ENCODE measurements around the gene SNX9.

SNX9 gene

DNA sequence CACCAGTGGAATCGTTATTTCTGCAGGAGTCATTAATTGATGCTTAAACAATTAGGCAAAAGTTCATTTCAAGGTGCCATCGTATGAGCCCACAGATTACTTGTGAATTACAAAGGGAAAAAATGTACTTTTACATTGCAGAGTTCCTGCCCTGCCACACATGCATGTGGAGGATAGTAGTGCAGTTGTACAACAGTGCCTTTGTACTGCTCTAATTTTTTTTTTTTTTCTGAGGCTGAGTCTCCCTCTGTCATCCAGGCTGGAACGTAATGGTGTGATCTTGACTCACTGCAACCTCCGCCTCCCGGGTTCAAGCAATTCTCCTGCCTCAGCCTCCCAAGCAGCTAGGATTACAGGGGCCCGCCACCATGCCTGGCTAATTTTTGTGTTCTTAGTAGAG, 132.6 kb downstream of the SNX9 start:
- WGBS, 2 donors (ENCODE audit: extremely low coverage in 2 of 2, insufficient read length in 2 of 2, insufficient replicate concordance in 1 of 2), result no CpG with 5 or more reads among the region's 6 CpGs
- no peak overlapping the region for H2BK5ac ChIP-seq (ENCODE audit: low read length)
- no peak overlapping the region for H2AK5ac ChIP-seq (ENCODE audit: low read depth, low read length)
- H3K14ac ChIP-seq (ENCODE audit: low read length), result no peak overlapping the region
- H3K36me3 ChIP-seq (replicated peaks in 1 of 2; ENCODE audit: control insufficient read depth in 2 of 2, insufficient read depth in 2 of 2, low read length in 2 of 2), result no peaks in the 10 kb centered on the region
- no peak overlapping the region for H3K9ac ChIP-seq (ENCODE audit: low read depth, low read length, poor library complexity)
- no peak overlapping the region for H2AFZ ChIP-seq (ENCODE audit: low read length)
- H2BK15ac ChIP-seq (ENCODE audit: low read length), result no peak overlapping the region
- no peak overlapping the region for H2BK12ac ChIP-seq (ENCODE audit: low read length)
- H3K79me1 ChIP-seq (ENCODE audit: low read depth, low read length), result no peaks in the 10 kb centered on the region
- peaks cover 0 to 6% of the 10 kb centered on the region in 2 donors for H3K4me1 ChIP-seq (ENCODE audit: control insufficient read depth in 2 of 2, insufficient read depth in 1 of 2, low read depth in 1 of 2, low read length in 2 of 2)
- H3K4me2 ChIP-seq (ENCODE audit: insufficient read depth, low read length, poor library complexity, severe bottlenecking), result no peak overlapping the region
- no peak overlapping the region for H3K4ac ChIP-seq (ENCODE audit: low read length)
- no peak overlapping the region for H3K23ac ChIP-seq (ENCODE audit: low read depth, low read length, poor library complexity)
- no peak overlapping the region for H3K27ac ChIP-seq (replicated peaks; ENCODE audit: low read length)
- no peak for DNase-seq (ENCODE audit: low spot score)
- no peak overlapping the region for H4K8ac ChIP-seq (ENCODE audit: low read depth, low read length)
- no peak overlapping the region for H3K4me3 ChIP-seq (ENCODE audit: low read length in 2 of 2)
- H3K18ac ChIP-seq (ENCODE audit: low read length), result no peak overlapping the region
- H3K9me3 ChIP-seq (replicated peaks in 1 of 2; ENCODE audit: control insufficient read depth in 2 of 2, insufficient read depth in 1 of 2, low read depth in 1 of 2, low read length in 2 of 2), result peaks cover 0 to 9% of the 10 kb centered on the region in 2 donors
- no peaks in the 10 kb centered on the region for H3K27me3 ChIP-seq (ENCODE audit: control insufficient read depth in 3 of 3, insufficient read depth in 3 of 3, low read depth in 1 of 3, low read length in 3 of 3)
- no peak overlapping the region for H4K91ac ChIP-seq (ENCODE audit: low read depth, low read length, poor library complexity)
- H2BK120ac ChIP-seq (ENCODE audit: low read depth, low read length), result no peak overlapping the region

DNA sequence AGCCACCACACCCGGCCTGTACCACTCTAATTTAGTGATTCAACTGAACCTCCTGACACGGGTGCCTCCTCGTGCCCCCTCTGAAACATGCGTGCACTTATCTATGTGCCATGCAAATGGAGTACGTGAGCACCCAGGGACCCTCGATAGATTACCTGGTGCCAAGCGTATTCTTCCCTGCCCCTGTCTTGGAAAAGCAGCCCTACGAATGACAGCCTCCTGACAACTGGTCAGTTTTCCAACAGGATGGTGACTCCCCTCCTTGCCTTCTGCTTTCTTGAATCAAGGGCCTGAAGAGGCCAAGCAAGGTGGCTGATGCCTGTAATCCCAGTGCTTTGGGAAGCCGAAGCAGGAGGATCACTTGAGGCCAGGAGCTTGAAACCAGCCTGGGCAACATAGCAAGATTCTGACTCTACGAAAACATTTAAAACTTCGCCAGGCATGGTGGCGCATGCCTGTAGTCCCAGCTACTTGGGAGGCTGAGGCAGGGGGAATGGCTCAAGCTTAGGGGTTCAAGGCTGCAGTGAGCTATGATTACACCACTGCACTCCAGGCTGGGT, 133.2 kb downstream of the SNX9 start:
- H3K36me3 ChIP-seq (replicated peaks in 1 of 2; ENCODE audit: control insufficient read depth in 2 of 2, insufficient read depth in 2 of 2, low read length in 2 of 2), result no peaks in the 10 kb centered on the region
- no peak overlapping the region for H4K8ac ChIP-seq (ENCODE audit: low read depth, low read length)
- no CpG with 5 or more reads among the region's 12 CpGs for WGBS, 2 donors (ENCODE audit: extremely low coverage in 2 of 2, insufficient read length in 2 of 2, insufficient replicate concordance in 1 of 2)
- H2BK5ac ChIP-seq (ENCODE audit: low read length), result no peak overlapping the region
- no peak overlapping the region for H3K4me2 ChIP-seq (ENCODE audit: insufficient read depth, low read length, poor library complexity, severe bottlenecking)
- H3K18ac ChIP-seq (ENCODE audit: low read length), result no peak overlapping the region
- H3K9ac ChIP-seq (ENCODE audit: low read depth, low read length, poor library complexity), result no peak overlapping the region
- no peaks in the 10 kb centered on the region for H3K79me1 ChIP-seq (ENCODE audit: low read depth, low read length)
- H2BK12ac ChIP-seq (ENCODE audit: low read length), result no peak overlapping the region
- no peak for DNase-seq (ENCODE audit: low spot score)
- H2AFZ ChIP-seq (ENCODE audit: low read length), result no peak overlapping the region
- no peak overlapping the region for H3K23ac ChIP-seq (ENCODE audit: low read depth, low read length, poor library complexity)
- no peak overlapping the region for H3K14ac ChIP-seq (ENCODE audit: low read length)
- no peaks in the 10 kb centered on the region for H3K27me3 ChIP-seq (ENCODE audit: control insufficient read depth in 3 of 3, insufficient read depth in 3 of 3, low read depth in 1 of 3, low read length in 3 of 3)
- no peak overlapping the region for H3K4ac ChIP-seq (ENCODE audit: low read length)
- H2BK120ac ChIP-seq (ENCODE audit: low read depth, low read length), result no peak overlapping the region
- no peak overlapping the region for H3K4me3 ChIP-seq (ENCODE audit: low read length in 2 of 2)
- H2BK15ac ChIP-seq (ENCODE audit: low read length), result no peak overlapping the region
- no peak overlapping the region for H4K91ac ChIP-seq (ENCODE audit: low read depth, low read length, poor library complexity)
- no peak overlapping the region for H2AK5ac ChIP-seq (ENCODE audit: low read depth, low read length)
- H3K27ac ChIP-seq (replicated peaks; ENCODE audit: low read length), result no peak overlapping the region
- peaks cover 0 to 9% of the 10 kb centered on the region in 2 donors for H3K9me3 ChIP-seq (replicated peaks in 1 of 2; ENCODE audit: control insufficient read depth in 2 of 2, insufficient read depth in 1 of 2, low read depth in 1 of 2, low read length in 2 of 2)
- peaks cover 0 to 6% of the 10 kb centered on the region in 2 donors for H3K4me1 ChIP-seq (ENCODE audit: control insufficient read depth in 2 of 2, insufficient read depth in 1 of 2, low read depth in 1 of 2, low read length in 2 of 2)

DNA sequence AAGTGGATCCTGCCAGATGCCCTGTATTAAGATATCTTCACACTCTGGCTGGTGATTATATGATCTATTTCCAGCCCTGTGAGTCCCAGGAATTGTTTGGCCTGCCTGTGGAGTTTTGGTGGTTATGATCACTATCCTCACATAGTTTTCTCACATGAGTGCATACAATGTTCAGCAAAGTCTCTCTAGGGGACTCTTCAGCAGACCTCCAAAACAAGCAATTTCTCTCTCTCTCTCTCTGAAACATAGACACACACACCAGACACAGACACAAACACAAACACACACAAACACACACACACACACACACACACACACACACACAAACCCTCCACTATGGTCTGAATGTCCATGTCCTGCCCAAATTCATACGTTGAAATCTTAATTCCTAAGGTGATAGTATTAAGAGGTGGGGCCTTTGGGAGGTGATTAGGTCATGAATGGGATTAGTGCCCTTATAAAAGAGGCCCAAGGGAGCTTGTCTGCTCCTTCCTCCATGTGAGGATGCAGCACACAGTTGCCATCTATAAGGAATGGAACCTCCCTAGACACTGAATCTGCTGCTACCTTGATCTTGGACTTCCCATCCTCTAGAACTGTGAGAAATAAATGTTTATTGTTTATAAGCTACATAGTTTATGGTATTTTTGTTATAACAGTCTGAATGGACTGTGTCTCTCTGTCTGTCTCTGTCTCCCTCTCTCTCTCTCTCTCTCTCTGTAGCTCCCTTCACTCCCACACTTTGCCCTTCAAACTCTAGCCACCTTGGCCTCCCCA, 136.6 kb downstream of the SNX9 start:
- no peak overlapping the region for H2BK120ac ChIP-seq (ENCODE audit: low read depth, low read length)
- WGBS, 2 donors (ENCODE audit: extremely low coverage in 2 of 2, insufficient read length in 2 of 2, insufficient replicate concordance in 1 of 2), result no CpG with 5 or more reads among the region's 1 CpG

DNA sequence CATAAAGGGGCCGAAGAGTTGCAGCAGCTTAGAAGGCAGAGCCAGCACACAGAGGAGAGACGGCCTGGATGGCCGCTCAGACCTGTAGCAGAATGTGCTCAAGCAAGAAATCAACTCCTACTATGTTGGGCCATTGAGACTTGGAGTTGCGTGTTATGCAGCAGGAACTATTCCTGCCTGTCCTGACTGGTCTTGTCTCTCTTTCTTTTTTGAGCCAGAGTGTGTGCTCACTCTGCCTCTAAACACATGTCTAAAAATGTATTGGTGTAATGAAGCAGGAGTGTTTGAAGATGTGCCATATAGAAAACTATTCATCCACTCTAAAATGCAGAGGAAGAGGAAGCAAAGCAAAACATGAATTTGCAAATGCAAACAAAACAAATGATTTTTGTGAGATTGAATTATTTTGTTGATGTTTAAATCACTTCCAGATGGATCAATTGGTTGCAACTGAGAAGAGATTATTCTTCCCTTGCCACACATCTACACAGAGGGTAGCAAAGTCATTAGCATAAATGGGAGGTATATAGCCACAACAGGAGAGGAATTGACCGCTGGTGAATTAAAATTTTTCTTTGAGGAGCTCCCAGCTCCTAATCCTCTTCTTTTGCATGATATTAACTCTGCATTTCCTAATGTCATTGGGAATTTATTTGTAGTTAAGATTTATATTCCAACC, 138.2 kb downstream of the SNX9 start:
- H2AK5ac ChIP-seq (ENCODE audit: low read depth, low read length), result no peak overlapping the region
- no CpG with 5 or more reads among the region's 5 CpGs for WGBS, 2 donors (ENCODE audit: extremely low coverage in 2 of 2, insufficient read length in 2 of 2, insufficient replicate concordance in 1 of 2)

More for the DNA sequence above, 136.6 kb downstream of the SNX9 start:
- H3K4me1 ChIP-seq (ENCODE audit: control insufficient read depth in 2 of 2, insufficient read depth in 1 of 2, low read depth in 1 of 2, low read length in 2 of 2), result no peaks in the 10 kb centered on the region
- no peak for DNase-seq (ENCODE audit: low spot score)
- peaks cover 0 to 9% of the 10 kb centered on the region in 2 donors for H3K9me3 ChIP-seq (replicated peaks in 1 of 2; ENCODE audit: control insufficient read depth in 2 of 2, insufficient read depth in 1 of 2, low read depth in 1 of 2, low read length in 2 of 2)
- no peak overlapping the region for H3K18ac ChIP-seq (ENCODE audit: low read length)
- H3K27ac ChIP-seq (replicated peaks; ENCODE audit: low read length), result no peak overlapping the region
- peak overlapping the region in 1 of 2 donors; percentile 54 for H3K4me3 ChIP-seq (ENCODE audit: low read length in 2 of 2)
- no peak overlapping the region for H2BK5ac ChIP-seq (ENCODE audit: low read length)
- H2AFZ ChIP-seq (ENCODE audit: low read length), result no peak overlapping the region
- H2BK15ac ChIP-seq (ENCODE audit: low read length), result no peak overlapping the region
- H3K23ac ChIP-seq (ENCODE audit: low read depth, low read length, poor library complexity), result no peak overlapping the region
- H3K79me1 ChIP-seq (ENCODE audit: low read depth, low read length), result no peaks in the 10 kb centered on the region
- H3K27me3 ChIP-seq (ENCODE audit: control insufficient read depth in 3 of 3, insufficient read depth in 3 of 3, low read depth in 1 of 3, low read length in 3 of 3), result no peaks in the 10 kb centered on the region
- no peak overlapping the region for H4K8ac ChIP-seq (ENCODE audit: low read depth, low read length)
- no peak overlapping the region for H3K9ac ChIP-seq (ENCODE audit: low read depth, low read length, poor library complexity)
- H3K36me3 ChIP-seq (replicated peaks in 1 of 2; ENCODE audit: control insufficient read depth in 2 of 2, insufficient read depth in 2 of 2, low read length in 2 of 2), result no peaks in the 10 kb centered on the region
- H2BK12ac ChIP-seq (ENCODE audit: low read length), result no peak overlapping the region
- no peak overlapping the region for H3K4ac ChIP-seq (ENCODE audit: low read length)
- H2AK5ac ChIP-seq (ENCODE audit: low read depth, low read length), result no peak overlapping the region
- no peak overlapping the region for H4K91ac ChIP-seq (ENCODE audit: low read depth, low read length, poor library complexity)
- no peak overlapping the region for H3K4me2 ChIP-seq (ENCODE audit: insufficient read depth, low read length, poor library complexity, severe bottlenecking)
- no peak overlapping the region for H3K14ac ChIP-seq (ENCODE audit: low read length)

More for the DNA sequence above, 138.2 kb downstream of the SNX9 start:
- Histone ChIP-seq H2BK120ac (ENCODE audit: low read depth, low read length) (no peak overlapping the region), H3K4me1 (ENCODE audit: control insufficient read depth in 2 of 2, insufficient read depth in 1 of 2, low read depth in 1 of 2, low read length in 2 of 2) (no peaks in the 10 kb centered on the region), H3K18ac (ENCODE audit: low read length) (no peak overlapping the region), H3K36me3 (replicated peaks in 1 of 2; ENCODE audit: control insufficient read depth in 2 of 2, insufficient read depth in 2 of 2, low read length in 2 of 2) (no peaks in the 10 kb centered on the region), H3K27me3 (ENCODE audit: control insufficient read depth in 3 of 3, insufficient read depth in 3 of 3, low read depth in 1 of 3, low read length in 3 of 3) (no peaks in the 10 kb centered on the region), H3K4ac (ENCODE audit: low read length) (no peak overlapping the region), H3K14ac (ENCODE audit: low read length) (no peak overlapping the region), H2BK5ac (ENCODE audit: low read length) (no peak overlapping the region), H2BK15ac (ENCODE audit: low read length) (no peak overlapping the region), H3K9ac (ENCODE audit: low read depth, low read length, poor library complexity) (no peak overlapping the region), H3K27ac (replicated peaks; ENCODE audit: low read length) (no peak overlapping the region), H3K4me2 (ENCODE audit: insufficient read depth, low read length, poor library complexity, severe bottlenecking) (no peak overlapping the region), H2AFZ (ENCODE audit: low read length) (no peak overlapping the region), H4K91ac (ENCODE audit: low read depth, low read length, poor library complexity) (no peak overlapping the region), H3K4me3 (ENCODE audit: low read length in 2 of 2) (peak overlapping the region in 1 of 2 donors; percentile 25), H3K23ac (ENCODE audit: low read depth, low read length, poor library complexity) (no peak overlapping the region), H2BK12ac (ENCODE audit: low read length) (no peak overlapping the region), H4K8ac (ENCODE audit: low read depth, low read length) (no peak overlapping the region), H3K9me3 (replicated peaks in 1 of 2; ENCODE audit: control insufficient read depth in 2 of 2, insufficient read depth in 1 of 2, low read depth in 1 of 2, low read length in 2 of 2) (peaks cover 2 to 9% of the 10 kb centered on the region in 2 donors), H3K79me1 (ENCODE audit: low read depth, low read length) (no peaks in the 10 kb centered on the region)
- DNase-seq (ENCODE audit: low spot score), result no peak

All from neuronal stem cell (in vitro differentiated cells).